GM19043 (cell line): ENCODE measurements around the gene EPHX1.
"Not testable (repeated sequence)": the region's sequence is repeated elsewhere in the genome, so short reads cannot be mapped to it uniquely, and the experiment has no call there.

ENCODE experiments used
- ATAC-seq: cut with Tn5 transposase; IDR thresholded peaks from one replicate; pipeline ENCODE4 v1.9.1; 2021; ENCODE audit warnings: low read depth; ENCODE audit not compliant: unreplicated experiment

Gene EPHX1

DNA sequence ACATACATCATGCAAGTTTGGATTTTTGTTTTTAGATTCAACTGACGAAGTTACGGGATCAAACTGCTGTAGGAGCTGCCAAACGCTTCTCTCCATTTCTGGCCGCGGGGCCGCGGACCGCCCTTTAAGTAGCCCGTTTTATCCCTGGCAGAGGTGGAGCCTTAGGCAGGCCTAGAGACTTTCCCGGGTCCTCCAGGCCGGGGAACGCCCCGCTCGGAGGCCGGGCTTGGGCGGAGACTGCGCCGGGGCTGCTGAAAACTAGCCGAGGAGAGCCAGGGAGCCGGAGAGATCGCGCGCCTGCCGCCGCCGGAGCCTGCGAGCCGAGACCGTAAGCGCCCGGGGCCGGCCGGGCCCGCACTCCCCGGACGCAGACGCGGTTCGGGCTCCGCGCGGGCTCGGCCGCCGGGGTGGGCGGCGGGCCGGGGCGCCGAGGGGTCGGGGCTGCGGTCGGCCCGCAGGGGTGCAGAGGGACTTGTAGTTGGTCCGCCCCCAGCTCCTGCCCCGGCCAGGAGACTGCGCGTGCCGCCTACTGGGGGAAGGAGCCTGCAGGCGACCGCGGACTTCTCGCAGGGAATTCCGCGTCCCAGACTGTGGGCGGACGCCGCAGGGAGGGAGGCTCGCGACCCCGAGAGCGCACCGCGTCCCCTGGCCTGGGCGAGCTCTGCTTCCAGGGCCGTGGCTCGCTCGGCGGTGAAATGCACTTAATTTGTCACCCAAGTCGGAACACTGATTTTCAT, at the start of gene EPHX1:
Gene EPHX1 (plus strand): TSS at position 283 of the 737 bp plus-strand sequence. CDS start 18,606 bp downstream, outside the sequence.
- ATAC-seq = peak; percentile 96

GRCh38 chr1:225760531-225760930, 49.4 kb upstream of the EPHX1 start:
- no peak for ATAC-seq

- ATAC-seq = not testable (repeated sequence)
These were observed 48.5 kb upstream of the EPHX1 start for GRCh38 chr1:225761395-225761794.

GRCh38 chr1:225762002-225762441, 47.9 kb upstream of the EPHX1 start:
- ATAC-seq = no peak

GRCh38 chr1:225762444-225762843, 47.5 kb upstream of the EPHX1 start:
- ATAC-seq = no peak

- no peak for ATAC-seq
These were observed 46.0 kb upstream of the EPHX1 start for GRCh38 chr1:225763716-225764548.

DNA sequence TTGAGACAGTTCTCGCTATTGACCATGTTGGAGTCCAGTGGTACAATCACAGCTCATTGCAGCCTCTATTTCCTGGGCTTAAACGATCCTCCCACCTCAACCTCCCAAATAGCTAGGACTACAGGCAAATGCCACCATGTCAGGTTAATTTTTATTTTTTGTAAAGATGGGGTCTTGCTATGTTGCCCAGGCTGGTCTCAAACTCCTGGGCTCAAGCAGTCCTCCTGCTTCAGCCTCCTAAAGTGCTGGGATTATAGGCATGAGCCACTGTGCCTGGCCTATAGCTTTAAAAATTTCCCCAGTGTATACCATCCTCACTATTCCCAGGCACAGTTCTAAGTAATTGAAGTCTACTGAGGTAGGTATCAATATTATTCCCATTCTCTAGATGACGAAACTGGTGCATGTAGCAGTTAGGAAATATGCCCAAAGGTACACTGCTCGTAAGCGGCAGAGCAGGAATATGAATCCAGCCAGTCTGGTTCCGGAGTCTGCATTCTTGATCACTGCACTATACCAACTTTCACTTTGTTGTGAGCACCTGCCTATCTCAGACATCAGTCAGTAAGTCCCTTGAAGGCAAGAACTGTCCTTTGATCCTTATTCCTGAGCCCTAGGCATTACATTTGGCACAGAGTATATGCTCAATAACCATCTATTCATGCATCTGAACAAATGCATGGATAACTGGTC, 43.8 kb upstream of the EPHX1 start:
- no peak for ATAC-seq

DNA sequence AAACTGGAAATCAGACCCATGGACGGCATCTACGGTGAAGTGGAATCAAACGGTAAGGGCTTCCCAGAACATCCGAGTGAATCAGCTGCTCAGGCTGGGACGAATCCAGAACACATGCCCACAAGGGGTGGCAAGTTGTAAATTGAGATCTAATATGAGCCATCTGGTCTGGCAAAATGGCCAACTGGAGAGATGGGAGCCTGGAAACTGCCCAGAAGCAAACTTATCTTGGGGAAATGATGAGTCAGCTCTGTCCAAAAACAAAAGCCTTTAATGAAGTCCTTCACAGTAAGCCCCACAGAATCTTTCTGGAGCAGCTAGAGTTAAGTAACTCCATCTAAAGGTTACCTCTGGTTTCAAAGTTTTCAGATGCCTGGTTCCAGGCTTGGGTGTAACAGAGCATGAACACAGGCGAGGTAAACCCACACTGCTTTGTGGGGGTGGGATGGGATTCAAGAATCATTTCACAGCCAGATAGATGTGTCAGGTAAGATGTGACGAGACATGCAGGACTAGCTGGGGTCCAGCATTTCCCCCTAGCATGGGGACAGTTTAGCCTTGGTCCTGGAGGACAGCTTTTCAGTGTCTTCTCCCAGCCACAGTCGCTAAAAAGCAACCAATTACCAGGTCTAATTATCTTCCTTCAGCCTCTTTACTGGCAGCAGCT, 42.8 kb upstream of the EPHX1 start:
- ATAC-seq = no peak

DNA sequence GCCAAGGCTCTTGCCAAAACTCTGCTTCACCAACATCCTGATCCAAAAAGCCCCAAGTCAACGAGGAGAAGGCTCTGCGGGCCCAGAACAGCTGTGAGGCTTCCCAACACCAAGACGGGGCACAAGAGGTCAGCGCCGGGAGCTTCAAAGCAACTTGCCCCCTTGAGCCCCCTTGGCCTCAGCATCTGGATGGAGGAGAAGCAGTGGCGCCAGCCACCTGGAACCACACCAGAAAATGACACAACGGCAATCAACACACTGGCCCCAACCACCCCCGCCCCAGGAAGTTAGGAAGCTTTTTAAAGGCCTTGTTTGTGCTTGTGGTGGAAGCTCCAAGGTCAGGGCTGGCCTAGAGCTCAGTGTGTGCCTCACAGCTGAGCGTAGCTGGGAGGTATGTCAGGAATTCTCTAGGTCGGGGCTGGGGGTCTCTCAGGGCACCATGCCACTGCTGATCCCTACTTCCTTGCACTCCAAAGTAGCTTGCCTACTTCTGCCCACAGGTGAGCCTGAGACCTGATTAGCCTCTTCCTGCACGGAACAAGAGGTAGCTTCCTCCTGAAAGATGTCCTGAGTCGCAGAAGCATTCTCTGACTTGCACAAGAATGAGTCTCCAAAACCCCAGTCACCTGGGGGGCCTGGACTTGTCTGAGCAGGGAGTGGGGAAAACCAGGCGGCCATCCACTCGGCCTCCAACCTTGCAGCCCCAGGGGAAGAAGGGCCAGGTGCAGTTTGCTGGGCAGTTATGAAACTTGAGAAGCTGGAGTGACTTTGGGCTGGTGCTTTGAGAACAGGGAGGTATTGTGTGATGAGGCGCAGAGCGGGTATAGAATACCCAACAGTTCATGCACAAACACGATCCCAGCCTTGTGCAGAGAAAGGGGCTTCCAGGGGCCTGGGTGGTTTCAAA, 42.0 kb upstream of the EPHX1 start:
- no peak for ATAC-seq

GRCh38 chr1:225768662-225769426, 41.1 kb upstream of the EPHX1 start:
- ATAC-seq = no peak

DNA sequence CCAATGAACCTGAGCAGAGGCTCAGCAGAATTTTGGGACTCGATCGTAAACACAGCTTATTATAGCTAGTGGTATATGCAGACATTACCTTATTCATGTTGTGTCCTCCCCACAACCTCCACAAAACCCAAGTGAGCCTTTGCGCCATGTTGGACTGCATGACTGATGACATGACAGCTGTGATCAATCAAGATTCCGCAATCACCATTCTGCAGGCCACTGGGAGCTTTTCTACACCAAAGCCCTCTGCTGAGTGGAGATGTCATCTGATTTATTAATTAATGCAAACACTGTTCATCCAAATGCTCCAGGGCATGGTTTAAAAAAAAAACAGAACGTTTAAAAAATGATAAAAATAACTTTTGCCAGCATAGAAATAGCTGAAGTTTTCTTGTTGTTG, 40.2 kb upstream of the EPHX1 start:
- ATAC-seq = no peak

DNA sequence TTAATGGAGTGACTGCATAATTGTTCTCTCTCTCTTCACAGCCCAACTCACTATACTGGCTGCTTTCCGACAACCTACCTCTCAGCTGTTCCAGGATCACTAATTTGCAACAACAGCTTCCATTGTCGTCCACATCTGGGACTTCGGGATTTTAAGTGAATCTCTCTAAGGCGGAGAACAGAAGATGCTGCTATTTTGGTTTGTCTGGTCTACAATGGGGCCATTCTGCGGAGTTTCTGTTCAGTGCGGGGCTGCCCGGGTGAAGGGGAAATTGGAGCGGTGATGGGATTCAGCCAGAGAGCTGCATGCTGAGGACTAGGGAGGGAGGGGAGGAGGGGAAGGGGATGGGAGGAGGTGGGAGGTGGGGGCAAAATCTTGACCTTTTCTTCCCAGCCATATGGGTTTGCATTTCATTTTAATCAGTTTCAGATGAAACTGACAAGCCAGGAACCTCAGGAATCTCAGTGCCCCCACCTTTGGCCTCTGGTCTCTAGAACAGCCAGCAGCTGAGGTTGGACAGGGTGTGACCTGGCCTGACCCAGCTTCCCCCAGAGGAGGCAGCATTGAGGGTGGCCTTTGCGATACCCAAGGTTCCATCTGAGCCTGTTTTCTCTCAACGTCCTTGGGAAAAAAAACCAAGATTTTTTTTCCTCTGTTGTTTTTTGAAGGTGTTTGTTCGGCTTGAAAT, 39.2 kb upstream of the EPHX1 start:
- no peak for ATAC-seq

DNA sequence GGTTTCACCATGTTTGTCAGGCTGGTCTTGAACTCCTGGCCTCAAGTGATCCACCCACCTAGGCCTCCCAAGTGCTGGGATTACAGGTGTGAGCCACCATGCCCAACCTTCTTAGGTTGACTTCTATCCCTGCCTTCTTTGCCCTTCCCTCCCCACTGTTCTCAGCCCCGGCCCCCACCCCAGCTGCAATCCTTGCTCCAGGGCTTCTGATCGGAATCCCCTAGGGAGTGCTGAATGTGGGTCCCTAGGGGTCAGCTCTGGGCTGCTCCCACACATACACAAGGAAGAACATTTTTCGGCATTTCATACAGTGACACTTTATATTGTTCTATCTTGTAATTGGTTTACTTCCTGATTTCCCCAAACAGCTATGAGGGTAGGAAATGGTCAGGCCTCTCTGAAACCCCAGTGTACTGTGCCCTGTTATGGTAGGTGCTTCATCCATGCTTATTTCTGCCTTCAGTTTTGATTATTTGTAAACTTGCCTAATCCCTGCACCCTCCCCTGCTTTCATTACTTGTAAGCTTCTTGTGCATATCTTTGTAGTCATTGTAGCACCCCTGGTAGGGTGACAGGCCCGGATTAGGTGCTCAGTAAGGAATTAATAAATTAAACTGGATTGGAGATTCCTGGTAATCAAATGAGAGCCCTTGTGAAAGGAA, 38.1 kb upstream of the EPHX1 start:
- ATAC-seq = no peak

DNA sequence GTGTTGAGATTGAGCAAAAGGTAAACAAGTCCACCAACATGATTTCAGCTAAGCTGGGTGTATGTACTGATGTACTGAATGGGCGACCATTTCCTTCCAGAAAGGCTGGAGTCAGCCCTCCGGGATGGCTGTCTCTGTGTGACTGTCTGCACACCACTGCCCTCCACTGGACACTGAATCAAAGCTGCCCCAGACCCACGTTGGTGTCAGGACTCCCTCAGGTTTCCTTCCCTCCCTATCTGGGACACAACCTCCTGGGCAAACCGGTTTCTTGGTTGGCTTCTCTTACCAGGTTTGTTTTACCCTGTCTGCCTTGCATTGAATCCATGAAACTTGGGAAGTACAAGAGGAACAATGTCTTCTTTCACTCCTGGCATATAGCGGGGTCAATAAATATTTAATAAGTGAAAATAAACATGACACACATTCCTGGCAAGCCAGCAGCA, 37.6 kb upstream of the EPHX1 start:
- ATAC-seq = peak; percentile 67

GRCh38 chr1:225772848-225773247, 37.1 kb upstream of the EPHX1 start:
- ATAC-seq = no peak

DNA sequence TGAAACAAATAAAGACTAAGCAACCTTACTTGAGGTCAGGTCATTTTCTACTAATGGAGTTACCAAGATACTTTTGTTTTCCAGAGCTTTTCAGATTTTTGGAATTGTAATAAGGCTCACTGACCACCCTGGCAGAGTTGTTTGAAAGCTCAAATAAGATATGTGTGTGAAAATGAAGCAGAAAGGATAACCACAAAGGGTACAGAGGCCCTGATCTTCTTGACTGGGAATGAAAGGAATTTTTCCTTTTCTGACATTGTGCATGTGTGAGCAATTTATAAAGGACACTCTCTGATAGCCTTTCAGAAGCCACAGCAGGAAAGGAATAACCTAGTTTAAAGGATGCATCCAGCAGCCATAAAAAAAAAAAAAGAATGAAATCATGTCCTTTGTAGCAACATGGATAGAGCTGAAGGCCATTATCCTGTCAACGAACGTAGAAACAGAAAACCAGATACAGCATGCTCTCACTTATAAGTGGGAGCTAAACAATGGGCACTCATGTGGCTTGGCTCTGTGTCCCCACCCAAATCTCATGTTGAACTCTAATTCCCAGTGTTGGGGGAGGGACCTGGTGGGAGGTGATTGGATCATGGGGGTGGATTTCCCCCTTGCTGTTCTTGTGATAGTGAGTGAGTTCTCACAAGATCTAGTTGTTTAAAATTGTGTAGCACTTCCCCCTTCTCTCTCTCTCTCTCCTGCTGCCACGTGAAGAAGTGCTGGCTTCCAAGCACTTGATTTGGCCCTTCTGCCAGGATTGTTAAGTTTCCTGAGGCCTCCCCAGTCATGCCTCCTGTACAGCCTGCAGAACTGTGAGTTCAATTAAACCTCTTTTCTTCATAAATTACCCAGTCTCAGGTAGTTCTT, 35.4 kb upstream of the EPHX1 start:
- ATAC-seq = no peak

DNA sequence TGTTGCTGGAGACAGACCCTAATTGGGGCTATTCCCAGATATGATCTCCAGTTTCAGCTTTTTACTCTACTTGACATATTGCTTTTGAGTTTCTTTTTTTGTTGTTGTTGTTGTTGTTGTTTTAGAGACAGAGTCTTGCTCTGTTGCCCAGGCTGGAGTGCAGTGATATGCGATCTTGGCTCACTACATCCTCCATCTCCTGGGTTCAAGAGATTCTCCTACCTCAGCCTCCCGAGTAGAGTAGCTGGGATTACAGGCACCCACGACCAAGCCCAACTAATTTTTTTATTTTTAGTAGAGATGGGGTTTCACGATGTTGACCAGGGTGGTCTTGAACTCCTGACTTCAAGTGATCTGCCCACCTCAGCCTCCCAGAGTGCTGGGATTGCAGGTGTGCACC, 33.6 kb upstream of the EPHX1 start:
- no peak for ATAC-seq
